GM20000 (cell line): Measurements from ENCODE around the gene GSTT2B.
"Not testable (repeated sequence)": the region's sequence is repeated elsewhere in the genome, so short reads cannot be mapped to it uniquely, and the experiment has no call there.

Experiments used
- DNase-seq: peaks from one replicate; pipeline ENCODE4 v3.0.0; 2012; ENCODE audit warnings: low spot score
- CTCF ChIP-seq: IDR thresholded peaks from 2 replicates; pipeline ENCODE4 v1.5.1; 2012; ENCODE audit warnings: mild to moderate bottlenecking, control low read depth; ENCODE audit errors: extremely low read depth, missing control alignments

The GSTT2B gene, protein sequence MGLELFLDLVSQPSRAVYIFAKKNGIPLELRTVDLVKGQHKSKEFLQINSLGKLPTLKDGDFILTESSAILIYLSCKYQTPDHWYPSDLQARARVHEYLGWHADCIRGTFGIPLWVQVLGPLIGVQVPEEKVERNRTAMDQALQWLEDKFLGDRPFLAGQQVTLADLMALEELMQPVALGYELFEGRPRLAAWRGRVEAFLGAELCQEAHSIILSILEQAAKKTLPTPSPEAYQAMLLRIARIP

GRCh38 chr22:23961084-23961771, at the start of gene GSTT2B:
TSS of gene GSTT2B (minus strand) at chr22:23961195. CDS start at chr22:23961131, 64 bp downstream.
- DNase-seq = not testable (repeated sequence)

- TF ChIP-seq CTCF = no peak
- peak; percentile 5 for DNase-seq
Observed at GRCh38 chr22:24010018-24010391, 49.0 kb upstream of the GSTT2B start.

GRCh38 chr22:24009227-24010017, 48.4 kb upstream of the GSTT2B start:
- DNase-seq = peak; percentile 2
- no peak for TF ChIP-seq CTCF

DNA sequence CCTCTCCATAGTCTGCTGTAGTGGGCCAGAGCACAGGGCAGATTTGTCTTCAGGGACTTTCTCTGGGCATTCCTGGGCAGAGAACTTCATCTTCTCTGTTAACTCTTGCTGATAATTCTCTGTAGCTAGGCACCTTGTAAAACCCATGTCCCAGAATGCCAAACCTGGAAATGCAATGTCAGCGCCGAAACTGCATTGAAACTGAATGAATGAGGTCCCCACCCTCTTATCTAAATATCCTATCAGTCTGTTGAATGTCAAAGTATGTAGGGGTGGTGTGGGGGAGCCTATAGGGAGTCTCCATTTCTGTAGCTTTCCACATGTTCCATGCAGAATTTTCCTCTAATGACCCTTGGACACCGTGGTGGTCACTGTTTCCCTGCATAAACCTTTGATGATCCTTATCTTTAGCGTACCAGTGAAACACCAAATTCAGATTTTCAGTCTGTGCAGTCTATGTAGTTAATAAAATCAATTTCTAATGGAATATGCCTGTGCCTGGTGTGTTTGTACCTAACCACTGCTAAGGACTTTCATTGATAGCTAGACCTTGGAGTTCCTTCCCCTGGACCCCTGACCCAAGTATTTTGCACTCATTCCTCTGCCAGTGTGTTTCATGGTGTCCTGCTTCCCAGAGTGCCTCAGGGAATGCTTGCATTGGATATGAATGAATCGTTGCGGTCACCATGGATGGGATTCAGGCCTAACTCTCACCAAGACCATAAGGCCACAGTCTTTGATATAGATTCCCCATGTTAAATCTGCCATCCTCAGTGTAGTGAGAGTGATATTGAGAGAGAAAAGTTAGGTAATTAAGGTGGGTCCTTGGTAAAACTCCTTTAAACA, 47.6 kb upstream of the GSTT2B start:
- DNase-seq = peak; percentile 3
- TF ChIP-seq CTCF = no peak

DNA sequence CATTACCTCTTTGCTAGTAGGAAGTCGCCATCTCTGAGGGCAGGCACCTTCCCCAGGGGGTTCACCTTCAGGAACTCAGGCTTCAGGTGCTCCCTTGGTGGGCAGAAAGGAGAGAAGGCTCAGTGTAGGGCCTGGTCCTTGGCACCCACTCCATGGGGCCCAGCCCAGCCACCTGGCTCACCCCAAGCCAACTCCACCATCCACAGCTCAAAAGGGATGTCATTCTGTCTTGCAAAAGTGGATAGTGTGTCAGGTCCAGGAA, 47.0 kb upstream of the GSTT2B start:
- no peak for TF ChIP-seq CTCF
- DNase-seq = peak; percentile 6

DNA sequence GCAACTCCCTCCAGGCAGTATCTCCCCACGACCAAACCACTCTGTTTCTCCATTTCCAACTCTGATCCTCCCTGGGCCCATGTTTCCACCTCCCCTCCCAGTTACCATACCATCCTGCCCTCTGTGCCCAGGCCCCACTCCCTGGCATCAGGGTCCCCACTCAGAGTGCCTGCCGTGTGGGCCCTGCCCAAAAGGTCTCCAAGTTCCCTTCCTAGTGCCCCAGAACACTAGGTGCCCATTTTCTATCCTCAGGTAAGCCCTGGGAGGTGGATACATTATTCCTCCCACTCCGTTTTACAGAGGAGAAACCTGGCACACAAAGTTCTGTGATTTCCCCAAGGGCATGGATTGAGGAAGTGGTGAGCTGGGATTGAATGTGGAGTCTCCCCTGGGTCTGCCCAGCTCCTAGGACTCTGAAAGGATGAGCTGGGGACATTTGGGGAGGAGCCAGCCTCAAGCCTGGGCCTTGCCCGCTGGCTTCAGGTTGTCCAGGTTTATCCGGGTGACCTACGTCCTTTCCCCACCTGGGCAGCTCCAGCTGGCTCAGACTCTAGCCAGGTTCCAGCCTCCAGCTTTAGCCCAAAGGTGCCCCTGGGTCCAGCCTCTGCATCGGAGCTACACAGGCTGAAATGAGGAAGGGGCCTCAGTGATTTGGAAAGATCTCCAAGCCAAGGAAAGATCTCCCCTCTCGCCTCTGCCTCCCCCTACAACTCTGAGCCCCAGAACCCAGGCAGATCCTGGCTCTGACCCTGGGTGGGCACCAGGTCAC, 46.4 kb upstream of the GSTT2B start:
- no peak for TF ChIP-seq CTCF
- peak; percentile 6 for DNase-seq

GRCh38 chr22:24006914-24007214, 45.9 kb upstream of the GSTT2B start:
- DNase-seq = peak; percentile 5
- no peak for TF ChIP-seq CTCF
